GM10266 (cell line): ENCODE results near the gene MAP7.

ENCODE experiments used
- DNase-seq: peaks from one replicate; pipeline ENCODE4 v3.0.0; 2012; ENCODE audit errors: extremely low spot score
- CTCF ChIP-seq: IDR thresholded peaks from 2 replicates; pipeline ENCODE4 v1.5.1; 2012; ENCODE audit warnings: mild to moderate bottlenecking, low read depth; ENCODE audit not compliant: control insufficient read depth, insufficient read depth; ENCODE audit errors: missing control alignments

MAP7 gene

DNA sequence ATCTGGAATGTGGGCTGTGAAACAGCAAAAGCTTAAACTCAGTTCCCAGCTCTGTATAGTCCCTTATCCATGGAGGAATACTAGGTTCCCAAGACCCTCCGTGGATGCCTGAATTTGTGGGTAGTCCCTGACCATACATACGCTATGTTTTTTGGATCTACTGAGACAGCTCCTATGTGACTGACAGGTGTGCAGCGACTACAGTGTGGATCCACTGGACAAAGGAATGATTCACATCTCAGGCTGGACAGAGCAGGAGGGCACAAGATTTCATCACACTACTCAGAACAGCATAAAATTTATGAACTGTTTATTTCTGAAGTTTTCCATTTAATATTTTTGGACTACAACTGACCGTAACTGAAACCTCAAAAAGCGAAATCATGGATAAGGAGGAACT, 125.3 kb downstream of the MAP7 start:
- DNase-seq, result no peak
- TF ChIP-seq CTCF, result no peak

DNA sequence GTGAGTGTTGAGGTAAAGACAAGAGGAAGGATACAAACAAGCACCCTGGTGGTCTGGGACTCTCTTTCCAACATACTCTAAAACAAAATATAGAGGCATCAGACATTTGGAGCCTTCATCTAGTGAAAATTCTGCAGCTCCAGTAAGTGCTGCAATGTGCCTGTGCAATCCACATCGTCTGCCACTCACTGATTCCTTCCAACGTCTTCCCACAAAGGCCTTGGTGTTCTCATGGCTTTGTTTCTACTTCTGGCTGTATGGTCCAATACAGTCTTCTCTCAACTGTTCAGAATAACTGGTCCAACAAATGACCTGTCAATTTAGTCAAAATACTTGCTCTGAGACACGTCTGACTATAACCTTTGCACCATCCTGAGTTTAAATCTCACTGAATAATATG, 125.8 kb downstream of the MAP7 start:
- no peak for DNase-seq

DNA sequence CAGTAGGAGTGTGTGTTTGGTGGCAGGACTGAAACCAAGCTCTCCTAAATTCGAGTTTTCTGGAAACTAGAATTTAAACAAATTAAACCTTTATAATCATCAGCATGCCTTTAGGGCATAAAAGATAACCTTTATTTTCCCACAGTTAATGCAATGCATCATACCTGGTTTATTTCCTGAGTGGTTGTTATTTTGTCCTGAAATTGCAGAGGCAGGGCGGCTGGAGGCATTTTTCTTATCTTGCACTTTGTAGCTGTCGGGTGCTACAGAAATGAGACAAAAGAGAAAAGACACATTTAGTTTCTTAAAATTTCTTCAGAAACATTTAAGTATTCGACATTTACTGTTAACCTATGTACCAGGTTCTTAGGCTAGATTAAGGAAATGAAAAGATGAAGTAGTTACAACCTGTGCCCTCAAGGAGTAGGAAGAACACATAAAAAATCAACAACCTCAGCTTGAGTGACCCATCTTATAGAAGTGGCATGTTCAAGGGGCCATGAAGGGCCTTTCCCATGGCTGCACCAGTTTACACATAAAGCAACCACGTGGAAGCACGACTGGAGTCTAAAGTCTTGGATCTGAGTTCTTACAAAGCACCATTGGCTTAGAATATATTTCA, 128.6 kb downstream of the MAP7 start:
- no peak for DNase-seq
- no peak for TF ChIP-seq CTCF

More for the DNA sequence above, 125.8 kb downstream of the MAP7 start:
- no peak for TF ChIP-seq CTCF

DNA sequence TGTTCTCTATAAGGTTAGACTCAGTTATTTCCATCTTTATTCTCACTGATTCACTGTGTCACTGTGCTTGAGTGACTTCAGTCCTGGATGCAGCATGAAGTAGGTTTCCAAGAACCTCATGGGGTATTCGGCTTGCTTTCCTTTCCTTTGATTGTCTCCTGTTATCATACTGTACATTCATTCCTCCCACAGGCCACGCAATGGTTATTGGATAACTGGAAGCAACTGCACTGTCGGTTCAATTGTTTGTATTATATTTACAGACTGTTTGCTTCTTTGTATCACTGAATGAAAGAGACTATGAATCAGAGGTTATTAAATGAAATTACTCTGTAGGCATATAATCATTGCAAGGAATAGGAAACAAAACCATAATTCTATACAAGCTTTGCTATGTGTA, 129.4 kb downstream of the MAP7 start:
- TF ChIP-seq CTCF, result no peak
- DNase-seq, result no peak

DNA sequence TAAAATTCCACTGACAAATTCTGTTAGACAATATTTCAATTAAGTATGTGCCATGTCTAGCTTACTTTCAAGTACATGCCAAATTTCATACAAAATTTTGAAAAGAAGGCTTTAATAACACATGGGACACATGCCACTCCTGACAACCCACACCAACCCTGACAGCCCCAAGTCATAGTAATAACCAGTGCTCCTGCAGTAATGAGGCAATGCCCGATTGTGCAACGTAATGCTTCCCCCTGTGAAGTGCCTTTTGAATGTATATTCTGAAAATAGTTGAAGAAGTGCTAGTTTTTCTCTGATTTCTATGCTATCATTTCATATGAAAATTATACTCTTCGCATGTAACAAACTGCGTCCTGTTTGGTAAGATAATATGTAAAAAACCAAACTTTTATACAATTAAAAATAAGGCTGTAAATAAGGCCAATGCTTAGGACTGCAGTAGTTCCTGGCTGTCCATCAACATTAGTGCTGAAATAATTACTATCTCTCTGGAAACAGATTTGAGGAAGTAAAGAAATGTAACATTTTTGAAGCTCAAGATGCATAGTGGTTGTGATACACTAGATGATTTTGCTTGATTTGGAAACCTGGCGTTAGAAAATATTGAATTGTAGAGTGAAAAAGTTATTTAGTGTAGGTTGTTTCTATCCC, 134.7 kb downstream of the MAP7 start:
- DNase-seq, result no peak
- no peak for TF ChIP-seq CTCF

- DNase-seq, result no peak
- TF ChIP-seq CTCF, result no peak
These were observed 137.8 kb downstream of the MAP7 start for GRCh38 chr6:136412410-136412809.

- DNase-seq, result no peak
These were observed 138.5 kb downstream of the MAP7 start for GRCh38 chr6:136411453-136412354.

More at GRCh38 chr6:136411453-136412354, 138.5 kb downstream of the MAP7 start:
- no peak for TF ChIP-seq CTCF
